Lower lobe of right lung (tissue), 2 donors: ENCODE results near the gene TMEM9. TPM values are rescaled to one million over a fixed set of nuclear protein-coding genes. Genes with fewer than 3 reads are reported as not detected.
A peak's percentile ranks its signal among the peaks of the same experiment; 100 is the strongest.

Experiments
- ATAC-seq, 2 donors: fragments of 200-7000 bp; cut with Tn5 transposase; one replicate each; pipeline ENCODE4 v1.9.1; 2020 to 2022; ENCODE audit warnings: mild to moderate bottlenecking in 2 of 2, moderate library complexity in 2 of 2
- DNase-seq: peaks from one replicate; pipeline ENCODE4 v3.0.0-alpha.2; 2020
- H3K27ac ChIP-seq: fragments of 200-600 bp; one replicate; pipeline ENCODE4 v1.8.0; 2022
- H3K27me3 ChIP-seq: fragments of 200-600 bp; one replicate; pipeline ENCODE4 v1.8.0; 2022; ENCODE audit warnings: low read depth
- H3K36me3 ChIP-seq: fragments of 200-600 bp; one replicate; pipeline ENCODE4 v1.8.0; 2022; ENCODE audit warnings: mild to moderate bottlenecking
- H3K4me1 ChIP-seq: fragments of 200-600 bp; one replicate; pipeline ENCODE4 v1.8.0; 2022
- H3K4me3 ChIP-seq: fragments of 200-600 bp; one replicate; pipeline ENCODE4 v1.8.0; 2022; ENCODE audit warnings: mild to moderate bottlenecking
- H3K9me3 ChIP-seq: fragments of 200-600 bp; one replicate; pipeline ENCODE4 v1.8.0; 2022
- CTCF ChIP-seq: fragments of 200-600 bp; IDR thresholded peaks from one replicate; pipeline ENCODE4 v1.8.0; 2022; ENCODE audit warnings: antibody characterized with exemption, mild to moderate bottlenecking
- intact Hi-C: fragments of 100-400 bp; cut with DNase I; formaldehyde crosslinking; loops from one replicate; pipeline ENCODE4 v1.11.0; 2022
- total RNA-seq: library from RNA; stranded (reverse); fragmentation: NEBNext Ultra II Directional; extraction: Animal tissue kit (Norgen Biotek cat#: 25700); gene quantifications from one replicate; pipeline ENCODE4 v1.2.1, GENCODE V29; 2021
- donor health status: DM: no; HTN: yes; CAD: no; lungs with severe emphysema.

Gene TMEM9
- total RNA-seq, 1 donor from 2014 or later, result 47.9 TPM

- no peak overlapping the region for H3K4me3 ChIP-seq
- ATAC-seq (no peak), DNase-seq (no peak)
- intact Hi-C loops, result no loop called here
- no peaks in the 10 kb centered on the region for H3K9me3 ChIP-seq
- H3K27me3 ChIP-seq, result no peaks in the 10 kb centered on the region
- no peaks in the 10 kb centered on the region for H3K36me3 ChIP-seq
- H3K27ac ChIP-seq, result no peak overlapping the region
- TF ChIP-seq CTCF, result no peak
- H3K4me1 ChIP-seq, result no peaks in the 10 kb centered on the region
Measured at GRCh38 chr1:201090541-201090940, 63.7 kb downstream of the TMEM9 start.

GRCh38 chr1:201089596-201089995 is 64.7 kb downstream of the TMEM9 start:
- no peaks in the 10 kb centered on the region for H3K9me3 ChIP-seq
- intact Hi-C loops, result no loop called here
- ATAC-seq (no peak), DNase-seq (no peak)
- H3K27ac ChIP-seq, result no peak overlapping the region
- no peaks in the 10 kb centered on the region for H3K4me1 ChIP-seq
- no peak overlapping the region for H3K4me3 ChIP-seq
- no peaks in the 10 kb centered on the region for H3K27me3 ChIP-seq
- no peaks in the 10 kb centered on the region for H3K36me3 ChIP-seq
- no peak for TF ChIP-seq CTCF

- TF ChIP-seq CTCF, result no peak
- H3K9me3 ChIP-seq, result no peaks in the 10 kb centered on the region
- no peaks in the 10 kb centered on the region for H3K27me3 ChIP-seq
- DNase-seq (no peak), ATAC-seq (no peak)
- H3K4me3 ChIP-seq, result no peak overlapping the region
- intact Hi-C loops, result no loop called here
- H3K4me1 ChIP-seq, result no peaks in the 10 kb centered on the region
- no peaks in the 10 kb centered on the region for H3K36me3 ChIP-seq
- H3K27ac ChIP-seq, result no peak overlapping the region
Measured at GRCh38 chr1:201088901-201089525, 65.3 kb downstream of the TMEM9 start.

- DNase-seq (no peak), ATAC-seq (no peak)
- H3K36me3 ChIP-seq, result no peaks in the 10 kb centered on the region
- intact Hi-C loops, result no loop called here
- H3K4me3 ChIP-seq, result no peak overlapping the region
- H3K9me3 ChIP-seq, result no peaks in the 10 kb centered on the region
- no peaks in the 10 kb centered on the region for H3K4me1 ChIP-seq
- H3K27me3 ChIP-seq, result no peaks in the 10 kb centered on the region
- no peak overlapping the region for H3K27ac ChIP-seq
- TF ChIP-seq CTCF, result no peak
Measured at GRCh38 chr1:201088395-201088794, 65.9 kb downstream of the TMEM9 start.

DNA sequence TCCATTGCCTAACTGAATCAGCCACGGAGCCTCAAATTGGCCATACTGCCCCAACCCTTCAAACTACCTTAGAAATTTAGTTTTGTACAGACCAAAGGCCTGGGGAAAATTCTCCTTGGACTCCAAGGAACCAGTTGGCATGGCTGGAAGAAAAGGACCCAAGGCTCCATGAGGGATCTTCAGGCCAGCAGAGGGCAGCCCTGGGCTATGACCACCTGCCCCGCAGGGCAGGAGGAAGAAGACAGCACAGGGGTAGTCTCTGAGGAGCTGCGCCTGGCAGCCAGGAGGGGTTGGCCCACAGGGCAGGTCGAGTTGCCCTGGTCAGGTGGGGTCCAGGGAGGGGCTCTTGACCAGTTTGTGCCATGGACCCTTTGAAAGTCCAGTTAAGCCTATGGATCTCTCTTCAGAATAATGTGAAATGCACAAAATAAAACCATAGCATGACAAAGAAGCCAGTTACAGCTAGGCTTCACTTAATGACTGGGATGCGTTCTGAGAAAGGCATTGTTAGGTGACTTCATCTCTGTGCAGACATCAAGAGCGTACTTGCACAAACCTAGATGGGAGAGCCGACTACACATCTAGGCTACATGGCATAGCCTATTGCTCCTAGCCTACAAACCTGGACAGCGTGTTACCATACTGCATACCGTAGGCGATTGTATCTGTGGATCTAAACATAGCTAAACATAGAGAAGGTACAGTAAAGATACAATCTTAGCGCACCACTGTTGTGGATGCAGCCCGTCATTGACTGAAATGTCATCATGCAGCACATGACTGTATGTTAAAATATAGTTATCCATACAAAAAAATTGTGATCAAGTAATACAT is 68.2 kb downstream of the TMEM9 start:
- H3K27me3 ChIP-seq, result no peaks in the 10 kb centered on the region
- intact Hi-C loops, result no loop called here
- no peaks in the 10 kb centered on the region for H3K4me1 ChIP-seq
- H3K27ac ChIP-seq, result no peak overlapping the region
- peak; percentile 88 to 90 for ATAC-seq
- no peaks in the 10 kb centered on the region for H3K36me3 ChIP-seq
- no peak overlapping the region for H3K4me3 ChIP-seq
- peak; percentile 79 for DNase-seq
- no peaks in the 10 kb centered on the region for H3K9me3 ChIP-seq
- peak; percentile 67 for TF ChIP-seq CTCF

Other genes with a start within 250 kb of the TMEM9 start
- 4.7 TPM for gene KIF21B, start 130.8 kb downstream of the TMEM9 start, total RNA-seq
- gene CACNA1S, start 42.0 kb downstream of the TMEM9 start, total RNA-seq, result 0.06 TPM
- gene ASCL5, start 27.3 kb downstream of the TMEM9 start, total RNA-seq, result not detected
- gene IGFN1, start 36.4 kb upstream of the TMEM9 start, total RNA-seq, result 0.18 TPM
- gene PKP1, start 129.0 kb upstream of the TMEM9 start, total RNA-seq, result 2.2 TPM
- 6.4 TPM for gene TNNT2, start 223.2 kb upstream of the TMEM9 start, total RNA-seq
- 35.3 TPM for gene LAD1, start 244.8 kb upstream of the TMEM9 start, total RNA-seq